H1 (cell line): ENCODE results near the gene PRMT1. TPM values are rescaled to one million over a fixed set of nuclear protein-coding genes. Genes with fewer than 3 reads are reported as not detected.

Experiments used
- CTCF ChIA-PET: fragments of 300-600 bp; sonication (Branson Sonifier 250); formaldehyde crosslinking; loops from one replicate; lab custom pipeline; 2021; ENCODE audit not compliant: partially characterized antibody; lab: Charles Lee
- POLR2A ChIA-PET: fragments of 300-600 bp; sonication (Branson Sonifier 250); formaldehyde crosslinking; loops from one replicate; lab custom pipeline; 2021; ENCODE audit warnings: inconsistent platforms; ENCODE audit not compliant: partially characterized antibody; lab: Charles Lee
- DNase-seq, 2 experiments: peaks; one replicate each; pipeline versions ENCODE4 v3.0.0 to v3.0.0-alpha.2; 2010 to 2022; ENCODE audit warnings: low spot score in 2 of 2, low read depth in 1 of 2, mixed read lengths in 1 of 2
- FAIRE-seq: peaks from 2 replicates; lab custom pipeline; 2011; peaks lifted over from hg19 to GRCh38; lab: Jason Lieb, UNC
- H2AFZ ChIP-seq: 2 replicates; pipeline ENCODE4 v1.8.1; 2012; ENCODE audit warnings: low read length, inconsistent platforms
- H2AK5ac ChIP-seq: 2 replicates; pipeline ENCODE4 v1.6.1; 2013; ENCODE audit warnings: low read depth, low read length
- H2BK120ac ChIP-seq: replicated peaks from 2 replicates; pipeline ENCODE3; 2013; ENCODE audit warnings: low read depth, low read length, inconsistent platforms
- H2BK12ac ChIP-seq: 2 replicates; pipeline ENCODE4 v1.6.1; 2013; ENCODE audit warnings: low read depth, low read length
- H2BK15ac ChIP-seq: 2 replicates; pipeline ENCODE4 v1.6.1; 2013; ENCODE audit warnings: low read length
- H2BK20ac ChIP-seq: 2 replicates; pipeline ENCODE4 v1.6.1; 2013; ENCODE audit warnings: low read length
- H2BK5ac ChIP-seq: 2 replicates; pipeline ENCODE4 v1.6.1; 2013; ENCODE audit warnings: low read depth, low read length
- H3K14ac ChIP-seq: 2 replicates; pipeline ENCODE4 v1.6.1; 2013; ENCODE audit warnings: inconsistent platforms; ENCODE audit not compliant: insufficient read length
- H3K18ac ChIP-seq: 2 replicates; pipeline ENCODE4 v1.6.1; 2013; ENCODE audit warnings: low read length; ENCODE audit errors: extremely low read depth
- H3K23ac ChIP-seq: 2 replicates; pipeline ENCODE4 v1.6.1; 2013; ENCODE audit warnings: inconsistent platforms; ENCODE audit not compliant: insufficient read length
- H3K23me2 ChIP-seq: 2 replicates; pipeline ENCODE4 v1.6.1; 2013; ENCODE audit warnings: low read depth, low read length
- H3K27ac ChIP-seq: 2 replicates; pipeline ENCODE4 v1.6.1; 2011; ENCODE audit warnings: low read depth, low read length, inconsistent platforms
- H3K27me3 ChIP-seq, 4 experiments: replicated peaks in 1 of 4; 1 replicate in 1 of 4; 2 replicates in 3 of 4; pipeline versions ENCODE4 v1.6.1 to v1.8.1; 2011 to 2013; ENCODE audit warnings: low read length in 3 of 4, mild to moderate bottlenecking in 3 of 4, inconsistent platforms in 2 of 4, mixed read lengths in 2 of 4, moderate library complexity in 1 of 4; ENCODE audit not compliant: control insufficient read depth in 3 of 4, insufficient read depth in 3 of 4; ENCODE audit errors: extremely low read depth in 1 of 4
- H3K36me3 ChIP-seq, 4 experiments: 2 replicates each; pipeline versions ENCODE4 v1.6.1 to v1.8.1; 2011 to 2013; ENCODE audit warnings: mild to moderate bottlenecking in 4 of 4, low read length in 3 of 4, moderate library complexity in 2 of 4, control low read depth in 1 of 4, inconsistent platforms in 1 of 4; ENCODE audit not compliant: insufficient read depth in 4 of 4, control insufficient read depth in 2 of 4
- H3K4ac ChIP-seq: replicated peaks from 2 replicates; pipeline ENCODE3; 2013; ENCODE audit warnings: low read length, low read depth, mixed read lengths, inconsistent platforms; ENCODE audit not compliant: insufficient read length
- H3K4me1 ChIP-seq, 4 experiments: replicated peaks in 1 of 4; 1 replicate in 1 of 4; 2 replicates in 3 of 4; pipeline versions ENCODE4 v1.6.1 to v1.8.1; 2011 to 2013; ENCODE audit warnings: low read length in 3 of 4, inconsistent platforms in 2 of 4, mixed read lengths in 1 of 4; ENCODE audit not compliant: insufficient read depth in 4 of 4, control insufficient read depth in 3 of 4
- H3K4me2 ChIP-seq, 2 experiments: 2 replicates each; pipeline versions ENCODE4 v1.6.1 to v1.8.1; 2011 to 2013; ENCODE audit warnings: low read depth in 2 of 2, low read length in 2 of 2, control low read depth in 1 of 2, inconsistent platforms in 1 of 2, mild to moderate bottlenecking in 1 of 2; ENCODE audit not compliant: insufficient read depth in 1 of 2
- H3K4me3 ChIP-seq, 4 experiments: fragments of 200-600, 300-600 bp in 1 of 4; sonication (generic), shearing (Covaris generic), sonication (Bioruptor Twin) in 1 of 4; 2 replicates each; pipeline versions ENCODE4 v1.5.1 to v1.8.1; 2011 to 2016; ENCODE audit warnings: low read length in 4 of 4, low read depth in 3 of 4, control low read depth in 2 of 4, inconsistent platforms in 2 of 4, mild to moderate bottlenecking in 2 of 4, mixed read lengths in 1 of 4, moderate library complexity in 1 of 4; ENCODE audit not compliant: insufficient read depth in 2 of 4; ENCODE audit errors: extremely low read depth in 1 of 4
- H3K56ac ChIP-seq: replicated peaks from 2 replicates; pipeline ENCODE3; 2013; ENCODE audit warnings: low read depth, mild to moderate bottlenecking, mixed read lengths, low read length, inconsistent platforms; ENCODE audit not compliant: insufficient read length
- H3K79me1 ChIP-seq: 2 replicates; pipeline ENCODE4 v1.6.1; 2013; ENCODE audit warnings: low read depth, low read length, control low read depth
- H3K79me2 ChIP-seq, 2 experiments: 2 replicates each; pipeline versions ENCODE4 v1.6.1 to v1.8.1; 2012 to 2013; ENCODE audit warnings: low read length in 2 of 2, mild to moderate bottlenecking in 2 of 2, inconsistent platforms in 1 of 2; ENCODE audit not compliant: insufficient read depth in 2 of 2, control insufficient read depth in 1 of 2
- H3K9ac ChIP-seq, 4 experiments: replicated peaks in 1 of 4; 1 replicate in 1 of 4; 2 replicates in 3 of 4; pipeline versions ENCODE4 v1.6.1 to v1.8.1; 2011 to 2013; ENCODE audit warnings: low read depth in 3 of 4, low read length in 3 of 4, control low read depth in 2 of 4, mild to moderate bottlenecking in 2 of 4, moderate library complexity in 2 of 4, inconsistent platforms in 1 of 4; ENCODE audit errors: extremely low read depth in 1 of 4
- H3K9me3 ChIP-seq, 2 experiments: 2 replicates each; pipeline versions ENCODE4 v1.6.1 to v1.8.1; 2012 to 2013; ENCODE audit warnings: mild to moderate bottlenecking in 2 of 2, moderate library complexity in 2 of 2, control low read depth in 1 of 2, inconsistent platforms in 1 of 2, low read depth in 1 of 2, low read length in 1 of 2, mixed read lengths in 1 of 2; ENCODE audit not compliant: insufficient read depth in 2 of 2
- H4K20me1 ChIP-seq, 2 experiments: replicated peaks in 1 of 2; 2 replicates each; pipeline versions ENCODE3 to v1.8.1; 2011 to 2013; ENCODE audit warnings: inconsistent platforms in 2 of 2, low read length in 2 of 2, mild to moderate bottlenecking in 1 of 2; ENCODE audit not compliant: insufficient read depth in 2 of 2, control insufficient read depth in 1 of 2
- H4K5ac ChIP-seq: 2 replicates; pipeline ENCODE4 v1.6.1; 2013; ENCODE audit warnings: low read length, low read depth, mixed read lengths, inconsistent platforms; ENCODE audit not compliant: insufficient read length
- H4K8ac ChIP-seq: 2 replicates; pipeline ENCODE4 v1.8.0; 2013; ENCODE audit warnings: mild to moderate bottlenecking, moderate library complexity, low read length, inconsistent platforms; ENCODE audit not compliant: insufficient read depth; ENCODE audit errors: extremely low read depth
- H4K91ac ChIP-seq: replicated peaks from 2 replicates; pipeline ENCODE3; 2013; ENCODE audit warnings: low read length, mixed read lengths, inconsistent platforms; ENCODE audit not compliant: insufficient read length
- RNF2 ChIP-seq: fragments of 200-900, 300-1000 bp; sonication (generic); IDR thresholded peaks from 2 replicates; pipeline ENCODE4 v1.7.1; 2016; ENCODE audit warnings: borderline replicate concordance, low read depth, mild to moderate bottlenecking, antibody characterized with exemption, low read length; ENCODE audit not compliant: poor library complexity, severe bottlenecking; ENCODE audit errors: missing control alignments
- WGBS, 2 experiments: shearing (Covaris generic) in 1 of 2; methylation state at CpG; one replicate each; pipeline versions ENCODE4 v1.1.6 to v1.1.7; 2013 to 2015; ENCODE audit warnings: low lambda C conversion rate in 2 of 2, mixed read lengths in 2 of 2, inconsistent platforms in 1 of 2, low coverage in 1 of 2, missing lambda C conversion rate in 1 of 2; ENCODE audit not compliant: insufficient replicate concordance in 2 of 2, insufficient coverage in 1 of 2, insufficient read length in 1 of 2; ENCODE audit errors: extremely low coverage in 1 of 2, missing lambda C conversion rate in 1 of 2; 5-methylcytosine and 5-hydroxymethylcytosine counted together
- polyA plus RNA-seq, 7 experiments: library from polyadenylated mRNA; depleted of rRNA in 3 of 7; stranded (reverse) in 5 of 7; unstranded in 2 of 7; fragments of >200 nt in 5 of 7; fragments of 200-250 nt in 2 of 7; gene quantifications; 1 replicate in 5 of 7; 2 replicates in 1 of 7; 4 replicates in 1 of 7; pipeline versions ENCODE4 v1.2.1 to v1.2.3, GENCODE V29; 2011 to 2013; ENCODE audit warnings: missing spikeins in 2 of 7, mixed read lengths in 2 of 7
- total RNA-seq: library from RNA; stranded (reverse); fragmentation: NEBNext Ultra II Directional; extraction: Animal tissue kit (Norgen Biotek cat#: 25700); gene quantifications from 2 replicates; pipeline ENCODE4 v1.2.1, GENCODE V29; 2021

Gene PRMT1
- total and polyA plus RNA-seq, 2 of the 8 experiments (the other 6 are each of a cell fraction or from before 2014, with no cell fraction given), result 561 to 1,215 TPM

DNA sequence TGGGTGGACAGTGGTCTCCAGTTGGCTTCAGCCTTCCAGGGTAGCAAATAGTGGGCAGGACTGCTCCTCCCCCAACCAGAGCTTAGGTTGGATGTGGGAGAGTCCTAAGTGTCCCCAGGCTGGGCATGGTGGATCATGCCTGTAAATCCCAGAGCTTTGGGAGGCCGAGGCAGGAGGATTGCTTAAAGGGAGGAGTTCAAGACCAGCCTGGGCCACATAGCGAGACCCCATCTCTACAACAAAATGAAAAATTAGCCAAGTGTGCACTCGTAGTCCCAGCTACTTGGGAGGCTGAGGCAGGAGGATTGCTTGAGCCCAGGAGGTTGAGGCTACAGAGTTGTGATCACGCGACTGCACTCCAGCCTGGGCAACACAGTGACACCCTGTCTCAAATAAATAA lies 44.5 kb upstream of the PRMT1 start:
- Histone ChIP-seq H3K4ac (no peak overlapping the region), H3K9me3 (no peaks in the 10 kb centered on the region), H2BK12ac (no peak overlapping the region), H3K18ac (no peak overlapping the region), H3K23ac (no peak overlapping the region), H2BK15ac (no peak overlapping the region), H3K27ac (no peak overlapping the region), H4K5ac (no peak overlapping the region), H3K23me2 (no peaks in the 10 kb centered on the region), H3K4me3 (no peak overlapping the region), H2BK20ac (no peak overlapping the region), H4K91ac (no peak overlapping the region), H4K20me1 (peaks cover 0 to 4% of the 10 kb centered on the region in 2 experiments), H3K27me3 (no peaks in the 10 kb centered on the region), H3K36me3 (peaks cover 0 to 4% (median 0%) of the 10 kb centered on the region in 4 experiments; a peak in 1 of 8 replicates), H3K9ac (no peak overlapping the region), H3K4me1 (peaks cover 0 to 18% (median 3%) of the 10 kb centered on the region in 4 experiments; a peak in 4 of 7 replicates), H3K14ac (no peak overlapping the region), H3K4me2 (no peak overlapping the region), H3K56ac (no peak overlapping the region), H2BK5ac (no peak overlapping the region), H2BK120ac (no peak overlapping the region), H4K8ac (no peak overlapping the region), H3K79me1 (no peaks in the 10 kb centered on the region), H2AK5ac (no peak overlapping the region), H2AFZ (no peak overlapping the region), H3K79me2 (no peaks in the 10 kb centered on the region)
- DNase-seq (no peak), FAIRE-seq (no peak)
- WGBS, 2 experiments, result 90% methylated on average over 5 of the region's 5 CpGs; no CpG with 5 or more reads in 1 of the 2 experiments
- CTCF ChIA-PET, result interaction anchor here (0.8 to 1.7 kb wide), 3 partner anchors 15 to 40 kb away, joined by 3 to 5 read pairs (median 3); no protein-coding TSS in a partner anchor
- POLR2A ChIA-PET, result interaction anchor here (0.8 to 50.7 kb wide), 8 partner anchors 9 to 136 kb away, joined by 3 to 840 read pairs (median 4); partner anchors contain the start of genes PRMT1, PRR12 and RPS11
- no peak for TF ChIP-seq RNF2
